H9 (cell line): ENCODE measurements around the gene BOD1L2. TPM values are rescaled to one million over a fixed set of nuclear protein-coding genes. Genes with fewer than 3 reads are reported as not detected.

Experiments
- DNase-seq: peaks from one replicate; pipeline ENCODE4 v3.0.0-alpha.2; 2017
- H2AFZ ChIP-seq: one replicate; pipeline ENCODE4 v1.6.1; 2013; ENCODE audit warnings: mild to moderate bottlenecking, low read length, control low read depth, moderate library complexity
- H2AK5ac ChIP-seq: 2 replicates; pipeline ENCODE4 v1.6.1; 2013; ENCODE audit warnings: low read length, control low read depth, mixed read lengths; ENCODE audit not compliant: insufficient read length
- H2BK120ac ChIP-seq: one replicate; pipeline ENCODE4 v1.6.1; 2013; ENCODE audit warnings: low read depth, mild to moderate bottlenecking, low read length, control low read depth, inconsistent platforms; ENCODE audit not compliant: poor library complexity, severe bottlenecking
- H2BK12ac ChIP-seq: 2 replicates; pipeline ENCODE4 v1.6.1; 2013; ENCODE audit warnings: low read length, control low read depth, mixed read lengths, low read depth; ENCODE audit not compliant: insufficient read length
- H2BK15ac ChIP-seq: 2 replicates; pipeline ENCODE4 v1.6.1; 2013; ENCODE audit warnings: low read depth, low read length, control low read depth
- H2BK20ac ChIP-seq: one replicate; pipeline ENCODE4 v1.6.1; 2013; ENCODE audit warnings: low read depth, mild to moderate bottlenecking, low read length, control low read depth, inconsistent platforms; ENCODE audit not compliant: poor library complexity, severe bottlenecking
- H2BK5ac ChIP-seq: 2 replicates; pipeline ENCODE4 v1.6.1; 2013; ENCODE audit warnings: low read length, control low read depth, mixed read lengths; ENCODE audit not compliant: insufficient read length
- H3K14ac ChIP-seq: 2 replicates; pipeline ENCODE4 v1.6.1; 2013; ENCODE audit warnings: low read length, control low read depth; ENCODE audit not compliant: insufficient read depth
- H3K18ac ChIP-seq: 2 replicates; pipeline ENCODE4 v1.6.1; 2013; ENCODE audit warnings: low read depth, mild to moderate bottlenecking, mixed read lengths, low read length, control low read depth; ENCODE audit not compliant: insufficient read length
- H3K23ac ChIP-seq: 2 replicates; pipeline ENCODE4 v1.6.1; 2013; ENCODE audit warnings: low read length, control low read depth, mixed read lengths, low read depth; ENCODE audit not compliant: insufficient read length
- H3K23me2 ChIP-seq: 2 replicates; pipeline ENCODE4 v1.6.1; 2013; ENCODE audit warnings: low read depth, mild to moderate bottlenecking, mixed read lengths, low read length, control low read depth; ENCODE audit not compliant: insufficient read length, poor library complexity, severe bottlenecking
- H3K27ac ChIP-seq: 2 replicates; pipeline ENCODE4 v1.5.1; 2013; ENCODE audit warnings: low read length, control low read depth, mixed read lengths, low read depth; ENCODE audit not compliant: insufficient read length
- H3K27me3 ChIP-seq: 2 replicates; pipeline ENCODE4 v1.6.1; 2013; ENCODE audit warnings: low read length, control low read depth, inconsistent platforms; ENCODE audit not compliant: insufficient read depth
- H3K4ac ChIP-seq: 2 replicates; pipeline ENCODE4 v1.6.1; 2013; ENCODE audit warnings: low read depth, mild to moderate bottlenecking, control low read depth, inconsistent platforms, low read length, moderate library complexity
- H3K4me1 ChIP-seq: 2 replicates; pipeline ENCODE4 v1.6.1; 2013; ENCODE audit warnings: low read length, control low read depth, inconsistent platforms; ENCODE audit not compliant: insufficient read depth
- H3K4me2 ChIP-seq: 2 replicates; pipeline ENCODE4 v1.6.1; 2013; ENCODE audit warnings: low read length, control low read depth, mixed read lengths; ENCODE audit not compliant: insufficient read length, insufficient read depth
- H3K56ac ChIP-seq: 2 replicates; pipeline ENCODE4 v1.6.1; 2013; ENCODE audit warnings: low read depth, mild to moderate bottlenecking, mixed read lengths, low read length, control low read depth; ENCODE audit not compliant: insufficient read length
- H3K79me1 ChIP-seq: 2 replicates; pipeline ENCODE4 v1.6.1; 2013; ENCODE audit warnings: low read depth, mild to moderate bottlenecking, moderate library complexity, low read length, control low read depth, inconsistent platforms; ENCODE audit not compliant: insufficient read depth, poor library complexity, severe bottlenecking
- H3K79me2 ChIP-seq: 2 replicates; pipeline ENCODE4 v1.6.1; 2013; ENCODE audit warnings: low read length, control low read depth, inconsistent platforms; ENCODE audit not compliant: insufficient read depth
- H3K9ac ChIP-seq: 2 replicates; pipeline ENCODE4 v1.6.1; 2013; ENCODE audit warnings: low read length, control low read depth, mixed read lengths; ENCODE audit not compliant: insufficient read length; ENCODE audit errors: extremely low read depth
- H3K9me3 ChIP-seq: one replicate; pipeline ENCODE4 v1.6.1; 2013; ENCODE audit warnings: low read depth, low read length, inconsistent platforms; ENCODE audit not compliant: control insufficient read depth
- H3T11ph ChIP-seq: one replicate; pipeline ENCODE4 v1.6.1; 2013; ENCODE audit warnings: mild to moderate bottlenecking, low read length, control low read depth, inconsistent platforms
- H4K20me1 ChIP-seq: one replicate; pipeline ENCODE4 v1.6.1; 2013; ENCODE audit not compliant: control insufficient read depth, insufficient read length, insufficient read depth
- H4K5ac ChIP-seq: 2 replicates; pipeline ENCODE4 v1.6.1; 2013; ENCODE audit warnings: low read depth, mild to moderate bottlenecking, mixed read lengths, low read length, control low read depth; ENCODE audit not compliant: insufficient read length
- H4K8ac ChIP-seq: replicated peaks from 2 replicates; pipeline ENCODE4 v1.6.1; 2013; ENCODE audit warnings: low read length, control low read depth, mixed read lengths, low read depth; ENCODE audit not compliant: insufficient read length
- H4K91ac ChIP-seq: 2 replicates; pipeline ENCODE4 v1.6.1; 2013; ENCODE audit warnings: low read depth, mild to moderate bottlenecking, moderate library complexity, mixed read lengths, low read length, control low read depth; ENCODE audit not compliant: insufficient read length
- H3K27ac Mint-ChIP-seq, 3 experiments: 2 replicates in 2 of 3; 3 replicates in 1 of 3; pipeline ENCODE4 v1.8.0; 2020 to 2021; ENCODE audit warnings: mixed read lengths in 3 of 3, mild to moderate bottlenecking in 1 of 3, moderate library complexity in 1 of 3
- H3K27me3 Mint-ChIP-seq: 2 replicates; pipeline ENCODE4 v1.8.0; 2021; ENCODE audit warnings: low read depth, mild to moderate bottlenecking, moderate library complexity, mixed read lengths
- H3K36me3 Mint-ChIP-seq, 3 experiments: 2 replicates in 2 of 3; 3 replicates in 1 of 3; pipeline ENCODE4 v1.8.0; 2020 to 2021; ENCODE audit warnings: low read depth in 3 of 3, mixed read lengths in 3 of 3; ENCODE audit not compliant: insufficient read depth in 1 of 3
- H3K4me1 Mint-ChIP-seq, 2 experiments: 2 replicates each; pipeline ENCODE4 v1.8.0; 2020; ENCODE audit warnings: mixed read lengths in 2 of 2
- H3K4me3 Mint-ChIP-seq, 2 experiments: 2 replicates in 1 of 2; 3 replicates in 1 of 2; pipeline ENCODE4 v1.8.0; 2020 to 2021; ENCODE audit warnings: mild to moderate bottlenecking in 2 of 2, mixed read lengths in 2 of 2, moderate library complexity in 1 of 2
- H3K9me3 Mint-ChIP-seq, 2 experiments: 2 replicates in 1 of 2; 3 replicates in 1 of 2; pipeline ENCODE4 v1.8.0; 2020; ENCODE audit warnings: mild to moderate bottlenecking in 2 of 2, mixed read lengths in 2 of 2, moderate library complexity in 1 of 2
- CTCF ChIP-seq: fragments of 200-600 bp; sonication (generic); conservative IDR thresholded peaks from 3 replicates; pipeline ENCODE4 v1.8.0; 2021; ENCODE audit warnings: antibody characterized with exemption, mild to moderate bottlenecking
- WGBS: extraction: QIAGEN DNeasy Blood & Tissue Kit; methylation state at CpG from one replicate; pipeline ENCODE4 v1.1.7; 2013; ENCODE audit warnings: missing lambda C conversion rate, low lambda C conversion rate, mixed read lengths; ENCODE audit not compliant: insufficient read length; ENCODE audit errors: extremely low coverage; 5-methylcytosine and 5-hydroxymethylcytosine counted together
- total RNA-seq: library from RNA; stranded (reverse); gene quantifications from 2 replicates; pipeline ENCODE4 v1.2.1, GENCODE V29; 2021

Gene BOD1L2
- total RNA-seq, 1 experiment from 2014 or later: not detected

- no peak for DNase-seq
- no peak overlapping the region for H3K4me3 Mint-ChIP-seq
- H3K27ac ChIP-seq: no peak overlapping the region
These were observed 30.2 kb upstream of the BOD1L2 start for GRCh38 chr18:57116598-57117132.

More at GRCh38 chr18:57116598-57117132, 30.2 kb upstream of the BOD1L2 start:
- Mint-ChIP-seq H3K27ac (no peak overlapping the region), H3K36me3 (no peaks in the 10 kb centered on the region; a peak in 1 of 7 replicates), H3K9me3 (no peaks in the 10 kb centered on the region), H3K27me3 (no peaks in the 10 kb centered on the region), H3K4me1 (peaks cover 11 to 14% of the 10 kb centered on the region in 2 experiments)
- Histone ChIP-seq H4K20me1 (no peaks in the 10 kb centered on the region), H2BK120ac (no peak overlapping the region), H3K14ac (no peak overlapping the region), H2BK20ac (no peak overlapping the region), H3K56ac (no peak overlapping the region), H2BK12ac (no peak overlapping the region), H4K91ac (no peak overlapping the region), H3K23ac (no peak overlapping the region), H2BK15ac (no peak overlapping the region), H2AK5ac (no peak overlapping the region), H3T11ph (no peak overlapping the region), H2BK5ac (no peak overlapping the region), H3K27me3 (no peaks in the 10 kb centered on the region), H3K4me1 (no peaks in the 10 kb centered on the region), H3K9ac (no peak overlapping the region), H3K4me2 (no peak overlapping the region), H4K5ac (no peak overlapping the region), H2AFZ (no peak overlapping the region), H3K23me2 (no peaks in the 10 kb centered on the region), H3K79me1 (no peaks in the 10 kb centered on the region), H3K4ac (no peak overlapping the region), H3K79me2 (no peaks in the 10 kb centered on the region), H3K18ac (no peak overlapping the region), H3K9me3 (no peaks in the 10 kb centered on the region), H4K8ac (no peak overlapping the region)
- no peak for TF ChIP-seq CTCF
- WGBS: no CpG with 5 or more reads among the region's 7 CpGs
